ENCODE results near the gene LYZL1.

The LYZL1 gene

DNA sequence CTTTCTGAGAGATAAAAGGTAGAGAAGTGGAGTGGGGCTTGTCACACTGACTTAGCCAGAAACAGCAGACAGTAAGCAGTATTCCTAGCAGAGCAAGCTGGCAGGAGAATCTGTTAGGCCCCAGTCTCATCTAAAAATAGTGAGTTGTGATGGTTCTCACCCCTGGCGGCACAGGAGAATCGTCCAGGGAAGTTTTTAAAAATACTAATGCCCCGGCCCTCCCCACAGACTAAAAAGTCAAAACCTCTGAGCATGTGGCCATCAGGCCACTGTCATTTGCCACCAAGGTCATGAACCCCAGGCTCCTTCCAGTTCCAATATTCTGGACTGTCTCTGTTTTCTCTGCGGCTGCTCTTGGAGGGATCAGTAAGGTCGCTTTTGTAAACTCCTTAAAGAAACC is 34.0 kb downstream of the LYZL1 start:
- no peak overlapping the region for H3K4me3 ChIP-seq (ENCODE audit: low read depth, low read length)
- TF ChIP-seq, protein P1, sequence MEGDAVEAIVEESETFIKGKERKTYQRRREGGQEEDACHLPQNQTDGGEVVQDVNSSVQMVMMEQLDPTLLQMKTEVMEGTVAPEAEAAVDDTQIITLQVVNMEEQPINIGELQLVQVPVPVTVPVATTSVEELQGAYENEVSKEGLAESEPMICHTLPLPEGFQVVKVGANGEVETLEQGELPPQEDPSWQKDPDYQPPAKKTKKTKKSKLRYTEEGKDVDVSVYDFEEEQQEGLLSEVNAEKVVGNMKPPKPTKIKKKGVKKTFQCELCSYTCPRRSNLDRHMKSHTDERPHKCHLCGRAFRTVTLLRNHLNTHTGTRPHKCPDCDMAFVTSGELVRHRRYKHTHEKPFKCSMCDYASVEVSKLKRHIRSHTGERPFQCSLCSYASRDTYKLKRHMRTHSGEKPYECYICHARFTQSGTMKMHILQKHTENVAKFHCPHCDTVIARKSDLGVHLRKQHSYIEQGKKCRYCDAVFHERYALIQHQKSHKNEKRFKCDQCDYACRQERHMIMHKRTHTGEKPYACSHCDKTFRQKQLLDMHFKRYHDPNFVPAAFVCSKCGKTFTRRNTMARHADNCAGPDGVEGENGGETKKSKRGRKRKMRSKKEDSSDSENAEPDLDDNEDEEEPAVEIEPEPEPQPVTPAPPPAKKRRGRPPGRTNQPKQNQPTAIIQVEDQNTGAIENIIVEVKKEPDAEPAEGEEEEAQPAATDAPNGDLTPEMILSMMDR (conservative IDR thresholded peaks at IDR 0.05; ENCODE audit: low read depth, low read length): no peak
- no peak for DNase-seq (ENCODE audit: low read depth)

- TF ChIP-seq, protein P1 (conservative IDR thresholded peaks at IDR 0.05; ENCODE audit: low read depth, low read length): no peak
- H3K4me3 ChIP-seq (ENCODE audit: low read depth, low read length): no peak overlapping the region
- no peak for DNase-seq (ENCODE audit: low read depth)
Observed at GRCh38 chr10:29323367-29323766, 34.5 kb downstream of the LYZL1 start.

GRCh38 chr10:29324220-29324841 is 35.5 kb downstream of the LYZL1 start:
- TF ChIP-seq, protein P1 (conservative IDR thresholded peaks at IDR 0.05; ENCODE audit: low read depth, low read length): no peak
- DNase-seq (ENCODE audit: low read depth): no peak
- no peak overlapping the region for H3K4me3 ChIP-seq (ENCODE audit: low read depth, low read length)

DNA sequence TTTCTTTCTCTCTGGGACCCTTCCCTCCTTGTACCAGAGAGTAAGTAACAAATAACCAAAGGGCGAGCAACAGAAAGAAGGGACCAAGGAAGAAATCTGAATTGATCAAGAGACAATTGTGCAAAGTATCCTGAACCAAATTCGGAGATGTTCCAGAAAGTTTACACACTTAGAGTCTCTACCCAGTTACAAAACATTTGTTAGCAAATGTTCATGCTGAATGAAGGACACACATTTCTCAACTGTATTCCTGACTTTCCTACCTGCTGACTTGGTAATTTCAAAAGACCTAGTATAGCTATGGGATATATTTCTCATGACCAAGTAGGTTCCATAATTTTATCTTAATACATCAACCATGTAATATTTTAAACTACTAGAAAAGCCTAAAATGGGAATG is 37.4 kb downstream of the LYZL1 start:
- TF ChIP-seq, protein P1 (conservative IDR thresholded peaks at IDR 0.05; ENCODE audit: low read depth, low read length): no peak
- no peak overlapping the region for H3K4me3 ChIP-seq (ENCODE audit: low read depth, low read length)
- no peak for DNase-seq (ENCODE audit: low read depth)

GRCh38 chr10:29326886-29327745 is 38.2 kb downstream of the LYZL1 start:
- TF ChIP-seq, protein P1 (conservative IDR thresholded peaks at IDR 0.05; ENCODE audit: low read depth, low read length): no peak
- no peak overlapping the region for H3K4me3 ChIP-seq (ENCODE audit: low read depth, low read length)
- DNase-seq (ENCODE audit: low read depth): no peak

GRCh38 chr10:29327746-29328102 is 38.9 kb downstream of the LYZL1 start:
- no peak for DNase-seq (ENCODE audit: low read depth)
- no peak overlapping the region for H3K4me3 ChIP-seq (ENCODE audit: low read depth, low read length)
- TF ChIP-seq, protein P1 (conservative IDR thresholded peaks at IDR 0.05; ENCODE audit: low read depth, low read length): no peak
